ENCODE data around the gene GJB3. TPM values are rescaled to one million over a fixed set of nuclear protein-coding genes. Genes with fewer than 3 reads are reported as not detected.
"Not testable (repeated sequence)": the region's sequence is repeated elsewhere in the genome, so short reads cannot be mapped to it uniquely, and the experiment has no call there.

GJB3 gene
- not detected for total RNA-seq
- not detected for polyA plus RNA-seq (ENCODE audit: insufficient read length in 2 of 2)
- long read RNA-seq, donor 1, partial matches to known transcripts = 33 of 33 reads
- long read RNA-seq, donor 1, other reads (novel, unspliced or antisense) = 0 of 33 reads
- long read RNA-seq, donor 2 = 0 reads
- long read RNA-seq, donor 3 = 0 reads
- long read RNA-seq, donor 4, partial matches to known transcripts = 0 of 33 reads
- long read RNA-seq, donor 4, other reads (novel, unspliced or antisense) = 33 of 33 reads

DNA sequence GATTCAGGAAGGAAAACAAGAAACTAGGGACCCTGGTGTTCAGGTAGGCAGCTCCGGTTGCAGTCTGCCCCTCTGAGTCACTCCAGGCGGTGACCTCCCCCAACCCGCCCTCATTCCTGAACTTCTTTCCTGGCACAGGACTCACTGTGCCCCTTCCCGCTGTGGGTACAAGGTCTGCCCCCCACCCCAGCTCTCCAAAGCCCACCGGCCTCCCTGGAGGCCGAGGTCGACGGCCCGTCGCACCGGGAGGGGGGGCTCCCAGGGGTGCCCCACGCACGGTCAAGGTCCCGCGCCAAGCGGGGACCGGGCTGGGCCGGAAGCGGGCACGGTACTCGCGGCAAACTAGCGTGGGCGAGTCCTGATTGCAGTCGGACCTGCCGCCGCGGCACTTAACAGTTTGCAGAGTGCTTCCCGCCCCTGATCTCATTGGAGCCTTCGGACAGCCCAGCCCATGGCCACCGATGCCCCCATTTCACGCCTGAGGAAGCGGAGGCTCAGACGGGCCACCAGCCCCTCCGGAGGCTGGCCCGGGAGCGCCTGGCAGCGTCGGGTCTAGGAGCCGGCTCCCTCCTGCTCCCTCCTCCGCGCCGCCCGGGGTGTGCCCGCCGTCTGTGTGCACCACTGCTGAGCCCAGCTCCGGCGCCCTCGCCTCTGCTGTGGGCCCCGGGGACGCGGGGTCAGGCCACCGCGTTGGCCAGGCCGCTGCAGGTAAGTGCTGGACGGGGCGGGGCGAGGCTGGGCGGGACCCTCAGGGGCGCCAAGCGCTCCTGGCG lies at the start of gene GJB3:
Gene GJB3 (plus strand): TSS at position 144 of the 773 bp plus-strand sequence. CDS start 3,549 bp downstream, outside the sequence.
- peaks cover 41% of the 10 kb centered on the region for H3K27me3 ChIP-seq (ENCODE audit: control insufficient read depth, insufficient read depth, low read length)
- H3K9me3 ChIP-seq (ENCODE audit: control insufficient read depth, insufficient read depth, low read length) = no peaks in the 10 kb centered on the region
- H3K36me3 ChIP-seq (ENCODE audit: control insufficient read depth, insufficient read depth, low read length) = peaks cover 6% of the 10 kb centered on the region
- 1% methylated on average over 62 of the region's 62 CpGs for WGBS (ENCODE audit: insufficient coverage)
- no peak within 1 kb of the TSS for H3K27ac ChIP-seq (ENCODE audit: low read depth, low read length)
- H3K4me3 ChIP-seq (ENCODE audit: low read depth, low read length) = no peak within 1 kb of the TSS
- peaks cover 13% of the 10 kb centered on the region for H3K4me1 ChIP-seq (ENCODE audit: control insufficient read depth, insufficient read depth, low read length)
- DNase-seq (ENCODE audit: low read depth in 4 of 6, low spot score in 6 of 6) = no peak

DNA sequence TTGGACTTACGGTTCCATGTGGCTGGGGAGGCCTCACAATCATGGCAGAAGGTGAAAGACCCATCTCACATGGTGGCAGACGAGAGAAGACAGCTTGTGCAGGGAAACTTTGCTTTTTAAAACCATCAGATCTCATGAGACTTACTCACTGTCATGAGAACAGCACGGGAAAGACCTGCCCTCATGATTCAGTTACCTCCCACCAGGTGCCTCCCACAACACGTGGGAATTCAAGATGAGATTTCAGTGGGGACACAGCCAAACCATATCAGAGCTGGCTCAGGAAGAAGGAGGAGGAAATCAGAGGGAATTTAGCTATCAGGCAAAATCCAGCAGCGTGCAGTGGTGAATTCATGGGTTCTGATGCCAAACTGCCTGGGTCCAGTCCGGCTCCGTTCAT lies 48.2 kb upstream of the GJB3 start:
- 92% methylated on average over 4 of the region's 7 CpGs for WGBS (ENCODE audit: insufficient coverage)
- not testable (repeated sequence) for H3K27me3 ChIP-seq (ENCODE audit: control insufficient read depth, insufficient read depth, low read length); H3K36me3 ChIP-seq (ENCODE audit: control insufficient read depth, insufficient read depth, low read length); H3K4me3 ChIP-seq (ENCODE audit: low read depth, low read length); H3K9me3 ChIP-seq (ENCODE audit: control insufficient read depth, insufficient read depth, low read length); H3K27ac ChIP-seq (ENCODE audit: low read depth, low read length); DNase-seq (ENCODE audit: low read depth in 4 of 6, low spot score in 6 of 6)
- peaks cover 18% of the 10 kb centered on the region for H3K4me1 ChIP-seq (ENCODE audit: control insufficient read depth, insufficient read depth, low read length)

DNA sequence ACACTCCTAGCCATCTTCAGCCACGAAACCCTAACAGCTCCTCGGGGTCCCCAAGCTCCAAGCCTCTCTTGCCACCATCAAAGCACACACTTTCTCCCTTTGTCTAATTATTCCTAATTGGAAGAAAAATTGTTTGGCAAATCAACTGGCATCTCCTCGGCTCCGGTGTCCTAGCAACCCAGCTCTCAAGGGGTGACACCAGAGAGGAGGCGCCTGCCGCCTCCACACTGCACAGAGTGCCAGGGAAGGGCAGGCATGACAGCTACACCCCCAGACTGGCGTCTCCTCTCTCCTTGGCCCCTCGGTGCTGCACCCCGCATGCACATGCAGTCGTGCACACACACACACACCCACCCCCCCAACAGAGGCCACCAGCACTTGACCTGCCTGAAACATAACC lies 44.3 kb upstream of the GJB3 start:
- H3K4me1 ChIP-seq (ENCODE audit: control insufficient read depth, insufficient read depth, low read length) = peaks cover 41% of the 10 kb centered on the region
- no peak overlapping the region for H3K4me3 ChIP-seq (ENCODE audit: low read depth, low read length)
- H3K27ac ChIP-seq (ENCODE audit: low read depth, low read length) = no peak overlapping the region
- H3K27me3 ChIP-seq (ENCODE audit: control insufficient read depth, insufficient read depth, low read length) = no peaks in the 10 kb centered on the region
- 31% methylated on average over 6 of the region's 10 CpGs for WGBS (ENCODE audit: insufficient coverage)
- no peaks in the 10 kb centered on the region for H3K36me3 ChIP-seq (ENCODE audit: control insufficient read depth, insufficient read depth, low read length)
- peak in 2 of 6 donors; percentile 62 to 82 for DNase-seq (ENCODE audit: low read depth in 4 of 6, low spot score in 6 of 6)
- no peaks in the 10 kb centered on the region for H3K9me3 ChIP-seq (ENCODE audit: control insufficient read depth, insufficient read depth, low read length)

DNA sequence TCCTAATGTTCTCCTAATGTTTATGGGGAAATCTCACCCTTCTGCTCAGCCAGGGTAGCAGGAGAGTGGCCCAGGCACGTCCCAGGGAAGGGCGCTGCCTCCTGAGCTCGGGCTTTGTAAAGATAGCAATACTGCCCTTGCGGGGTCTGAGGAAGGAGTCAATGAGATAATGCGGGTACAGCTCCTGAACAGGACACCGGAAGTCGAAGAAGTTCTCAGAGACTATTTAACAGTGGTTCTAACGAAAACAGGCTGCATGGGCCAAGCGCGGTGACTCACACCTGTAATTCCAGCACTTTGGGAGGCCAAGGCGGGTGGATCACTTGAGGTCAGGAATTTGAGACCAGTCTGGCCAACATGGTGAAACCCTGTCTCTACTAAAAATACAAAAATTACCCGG lies 43.8 kb upstream of the GJB3 start:
- not testable (repeated sequence) for H3K27me3 ChIP-seq (ENCODE audit: control insufficient read depth, insufficient read depth, low read length); H3K36me3 ChIP-seq (ENCODE audit: control insufficient read depth, insufficient read depth, low read length); H3K4me3 ChIP-seq (ENCODE audit: low read depth, low read length); H3K9me3 ChIP-seq (ENCODE audit: control insufficient read depth, insufficient read depth, low read length); H3K27ac ChIP-seq (ENCODE audit: low read depth, low read length); DNase-seq (ENCODE audit: low read depth in 4 of 6, low spot score in 6 of 6)
- 94% methylated on average over 10 of the region's 12 CpGs for WGBS (ENCODE audit: insufficient coverage)
- peaks cover 46% of the 10 kb centered on the region for H3K4me1 ChIP-seq (ENCODE audit: control insufficient read depth, insufficient read depth, low read length)

DNA sequence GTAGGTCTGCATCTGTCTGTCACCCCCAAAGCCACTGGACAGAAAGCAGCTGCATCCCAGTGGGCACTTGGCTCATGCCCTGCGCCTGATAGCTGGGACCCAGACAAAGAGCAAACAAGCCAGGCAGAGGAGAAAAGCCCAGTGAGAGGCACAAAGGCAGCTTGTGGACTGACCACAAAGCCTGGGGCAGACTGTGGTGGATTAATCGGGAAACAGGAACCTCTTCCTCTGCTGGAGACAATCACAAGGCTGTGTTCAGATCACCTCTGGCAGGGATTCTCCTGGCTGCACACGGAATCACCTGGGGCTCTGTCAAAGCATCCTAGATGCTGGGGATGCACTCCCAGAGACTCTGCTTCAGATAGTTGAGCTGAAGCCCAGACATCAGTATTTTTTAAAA lies 41.4 kb upstream of the GJB3 start:
- DNase-seq (ENCODE audit: low read depth in 4 of 6, low spot score in 6 of 6) = peak in 2 of 6 donors; percentile 28 to 38
- 44% methylated on average over 3 of the region's 3 CpGs for WGBS (ENCODE audit: insufficient coverage)
- H3K4me3 ChIP-seq (ENCODE audit: low read depth, low read length) = no peak overlapping the region
- H3K27ac ChIP-seq (ENCODE audit: low read depth, low read length) = no peak overlapping the region
- peaks cover 51% of the 10 kb centered on the region for H3K4me1 ChIP-seq (ENCODE audit: control insufficient read depth, insufficient read depth, low read length)
- no peaks in the 10 kb centered on the region for H3K27me3 ChIP-seq (ENCODE audit: control insufficient read depth, insufficient read depth, low read length)
- H3K9me3 ChIP-seq (ENCODE audit: control insufficient read depth, insufficient read depth, low read length) = no peaks in the 10 kb centered on the region
- no peaks in the 10 kb centered on the region for H3K36me3 ChIP-seq (ENCODE audit: control insufficient read depth, insufficient read depth, low read length)

DNA sequence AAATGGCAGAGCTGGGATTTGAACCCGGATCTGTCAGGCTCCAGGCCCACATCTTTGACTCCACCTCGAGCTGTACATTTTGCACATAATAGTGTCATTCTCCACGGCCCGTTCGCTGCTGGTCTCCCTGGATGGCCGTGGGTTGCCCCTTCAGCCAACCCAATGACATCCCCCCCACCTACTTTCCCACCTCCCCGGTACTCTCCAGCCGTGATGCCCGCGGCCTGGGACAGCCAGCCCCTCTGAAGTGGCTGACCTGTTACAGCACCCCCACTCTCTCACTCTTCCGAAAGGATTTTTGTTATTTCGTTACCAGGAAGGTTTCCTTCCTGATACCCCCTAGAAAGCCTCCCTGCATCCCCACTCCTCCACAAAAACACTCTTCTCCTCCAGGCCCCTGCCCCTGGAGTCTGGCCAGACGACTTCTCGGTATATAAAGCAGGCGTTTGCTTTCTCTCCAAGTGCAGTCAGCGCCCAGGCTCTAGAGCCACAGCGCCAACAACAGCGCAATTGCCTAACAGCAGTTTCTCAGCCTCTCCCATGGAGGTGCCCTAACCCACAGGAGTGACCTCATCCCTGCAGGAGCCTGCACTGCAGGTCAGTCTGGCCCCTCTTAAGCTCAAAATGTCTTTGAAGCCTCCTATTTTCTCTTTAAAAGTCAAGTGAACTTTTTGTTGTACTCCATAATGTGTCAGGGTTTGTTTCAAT lies 40.7 kb upstream of the GJB3 start:
- Histone ChIP-seq H3K4me3 (ENCODE audit: low read depth, low read length) (no peak overlapping the region), H3K9me3 (ENCODE audit: control insufficient read depth, insufficient read depth, low read length) (no peaks in the 10 kb centered on the region), H3K36me3 (ENCODE audit: control insufficient read depth, insufficient read depth, low read length) (no peaks in the 10 kb centered on the region), H3K4me1 (ENCODE audit: control insufficient read depth, insufficient read depth, low read length) (peaks cover 51% of the 10 kb centered on the region), H3K27ac (ENCODE audit: low read depth, low read length) (no peak overlapping the region), H3K27me3 (ENCODE audit: control insufficient read depth, insufficient read depth, low read length) (no peaks in the 10 kb centered on the region)
- peak in 3 of 6 donors; percentile 46 to 84 (median 67) for DNase-seq (ENCODE audit: low read depth in 4 of 6, low spot score in 6 of 6)
- 24% methylated on average over 18 of the region's 18 CpGs for WGBS (ENCODE audit: insufficient coverage)

DNA sequence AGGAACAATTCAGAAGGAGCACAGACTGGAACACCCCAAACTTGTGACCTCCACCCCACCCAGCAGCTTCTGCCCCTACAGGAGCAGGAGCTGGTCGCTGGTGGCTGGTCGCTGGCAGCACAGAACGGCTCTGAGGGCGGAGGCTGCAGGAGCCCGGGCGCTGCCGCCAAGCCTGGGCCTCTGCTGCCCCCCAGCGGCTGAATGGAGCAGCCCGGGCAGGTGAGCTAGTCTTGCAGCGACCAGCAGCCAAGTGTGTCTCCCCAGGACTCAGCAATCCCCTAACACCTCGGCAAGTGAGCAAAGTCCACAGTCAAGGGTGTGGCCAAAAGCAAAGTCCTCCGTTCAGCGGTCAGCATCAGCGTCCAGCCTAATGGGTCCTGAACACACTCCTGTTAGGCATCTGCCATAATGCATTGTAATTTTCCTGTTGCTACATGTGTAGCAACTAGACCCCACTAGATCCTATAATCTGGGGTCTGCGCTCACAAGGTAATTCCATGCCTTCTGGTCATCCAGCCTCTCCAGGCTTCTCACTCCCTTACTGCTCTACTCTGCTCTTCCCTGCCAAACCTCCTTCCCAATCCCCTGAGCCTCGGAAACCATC lies 38.2 kb upstream of the GJB3 start:
- no peak overlapping the region for H3K27ac ChIP-seq (ENCODE audit: low read depth, low read length)
- 12% methylated on average over 16 of the region's 16 CpGs for WGBS (ENCODE audit: insufficient coverage)
- DNase-seq (ENCODE audit: low read depth in 4 of 6, low spot score in 6 of 6) = peak in 5 of 6 donors; percentile 55 to 93 (median 71)
- H3K4me3 ChIP-seq (ENCODE audit: low read depth, low read length) = no peak overlapping the region
- H3K27me3 ChIP-seq (ENCODE audit: control insufficient read depth, insufficient read depth, low read length) = no peaks in the 10 kb centered on the region
- peaks cover 33% of the 10 kb centered on the region for H3K4me1 ChIP-seq (ENCODE audit: control insufficient read depth, insufficient read depth, low read length)
- H3K36me3 ChIP-seq (ENCODE audit: control insufficient read depth, insufficient read depth, low read length) = no peaks in the 10 kb centered on the region
- no peaks in the 10 kb centered on the region for H3K9me3 ChIP-seq (ENCODE audit: control insufficient read depth, insufficient read depth, low read length)

DNA sequence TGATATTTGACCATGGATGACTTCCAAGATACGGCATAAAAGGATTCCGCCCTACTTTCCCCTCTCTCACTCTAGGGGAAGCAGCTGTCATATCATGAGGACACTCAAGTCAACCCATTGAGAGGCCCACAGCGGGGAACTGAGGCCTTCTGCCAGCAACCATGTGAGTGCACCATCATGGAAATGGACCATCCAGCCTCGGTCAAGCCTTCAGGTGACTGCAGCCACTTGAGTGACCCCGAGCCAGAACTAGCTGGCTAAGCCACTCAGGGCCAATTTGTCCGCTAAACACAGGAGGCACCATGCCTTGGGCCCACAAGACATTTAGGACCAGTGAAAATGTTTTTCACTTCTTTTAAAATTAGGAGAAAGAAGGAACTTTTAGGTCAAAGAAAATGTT lies 37.2 kb upstream of the GJB3 start:
- Histone ChIP-seq H3K9me3 (ENCODE audit: control insufficient read depth, insufficient read depth, low read length) (no peaks in the 10 kb centered on the region), H3K4me3 (ENCODE audit: low read depth, low read length) (no peak overlapping the region), H3K4me1 (ENCODE audit: control insufficient read depth, insufficient read depth, low read length) (peaks cover 33% of the 10 kb centered on the region), H3K36me3 (ENCODE audit: control insufficient read depth, insufficient read depth, low read length) (no peaks in the 10 kb centered on the region), H3K27me3 (ENCODE audit: control insufficient read depth, insufficient read depth, low read length) (no peaks in the 10 kb centered on the region), H3K27ac (ENCODE audit: low read depth, low read length) (no peak overlapping the region)
- DNase-seq (ENCODE audit: low read depth in 4 of 6, low spot score in 6 of 6) = no peak
- 79% methylated on average over 4 of the region's 6 CpGs for WGBS (ENCODE audit: insufficient coverage)

DNA sequence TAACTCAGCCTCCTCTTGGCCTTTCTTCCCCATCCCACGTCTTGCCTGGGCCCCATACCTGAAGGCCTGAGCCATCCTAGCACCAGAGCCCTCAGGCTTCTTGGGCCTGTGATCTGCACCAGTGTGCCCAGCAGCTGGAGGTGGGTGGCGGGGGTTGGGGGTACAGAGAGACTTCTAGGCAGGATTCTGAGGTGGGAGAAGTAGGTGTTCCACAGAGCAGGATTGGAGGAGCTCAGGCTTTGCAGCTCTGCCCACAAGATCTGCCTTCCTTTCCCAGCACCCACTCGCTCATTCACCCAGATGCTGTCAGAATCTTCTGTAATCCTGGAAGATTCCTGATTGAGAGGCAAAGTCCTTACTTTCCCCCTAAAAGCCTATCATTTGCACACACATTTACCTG lies 36.2 kb upstream of the GJB3 start:
- DNase-seq (ENCODE audit: low read depth in 4 of 6, low spot score in 6 of 6) = no peak
- WGBS (ENCODE audit: insufficient coverage) = 100% methylated on average over 1 of the region's 3 CpGs
- no peak overlapping the region for H3K4me3 ChIP-seq (ENCODE audit: low read depth, low read length)
- no peaks in the 10 kb centered on the region for H3K9me3 ChIP-seq (ENCODE audit: control insufficient read depth, insufficient read depth, low read length)
- H3K27ac ChIP-seq (ENCODE audit: low read depth, low read length) = no peak overlapping the region
- peaks cover 24% of the 10 kb centered on the region for H3K4me1 ChIP-seq (ENCODE audit: control insufficient read depth, insufficient read depth, low read length)
- no peaks in the 10 kb centered on the region for H3K27me3 ChIP-seq (ENCODE audit: control insufficient read depth, insufficient read depth, low read length)
- no peaks in the 10 kb centered on the region for H3K36me3 ChIP-seq (ENCODE audit: control insufficient read depth, insufficient read depth, low read length)
